ENCODE results near the gene TMEM141.
"Not testable (repeated sequence)": the region's sequence is repeated elsewhere in the genome, so short reads cannot be mapped to it uniquely, and the experiment has no call there.

The TMEM141 gene

GRCh38 chr9:136794281-136794999 is 3.3 kb downstream of the TMEM141 start:
- no peak for DNase-seq (ENCODE audit: low read depth)

DNA sequence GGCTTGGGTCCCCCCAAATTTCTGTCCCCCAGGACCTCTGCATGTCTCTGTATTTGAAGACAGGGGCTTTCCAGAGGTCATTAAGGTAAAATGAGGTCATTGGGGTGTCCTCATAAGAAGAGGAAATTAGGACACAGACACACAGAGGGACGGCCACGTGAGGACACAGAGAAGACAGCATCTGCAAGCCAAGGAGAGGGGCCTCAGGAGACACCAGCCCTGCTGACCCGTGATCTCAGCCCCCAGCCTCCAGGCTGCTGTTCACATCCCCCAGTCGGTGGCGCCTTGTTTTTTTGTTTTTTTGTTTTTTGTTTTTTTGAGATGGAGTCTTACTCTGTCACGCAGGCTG is 3.8 kb downstream of the TMEM141 start:
- no peak for DNase-seq (ENCODE audit: low read depth)

GRCh38 chr9:136796238-136796774 is 5.2 kb downstream of the TMEM141 start, which contains the start of gene CCDC183:
Gene CCDC183, plus strand, starts transcription at chr9:136796338. Its CDS starts 60 bp downstream, at chr9:136796398.
- no peak for DNase-seq (ENCODE audit: low read depth)

DNA sequence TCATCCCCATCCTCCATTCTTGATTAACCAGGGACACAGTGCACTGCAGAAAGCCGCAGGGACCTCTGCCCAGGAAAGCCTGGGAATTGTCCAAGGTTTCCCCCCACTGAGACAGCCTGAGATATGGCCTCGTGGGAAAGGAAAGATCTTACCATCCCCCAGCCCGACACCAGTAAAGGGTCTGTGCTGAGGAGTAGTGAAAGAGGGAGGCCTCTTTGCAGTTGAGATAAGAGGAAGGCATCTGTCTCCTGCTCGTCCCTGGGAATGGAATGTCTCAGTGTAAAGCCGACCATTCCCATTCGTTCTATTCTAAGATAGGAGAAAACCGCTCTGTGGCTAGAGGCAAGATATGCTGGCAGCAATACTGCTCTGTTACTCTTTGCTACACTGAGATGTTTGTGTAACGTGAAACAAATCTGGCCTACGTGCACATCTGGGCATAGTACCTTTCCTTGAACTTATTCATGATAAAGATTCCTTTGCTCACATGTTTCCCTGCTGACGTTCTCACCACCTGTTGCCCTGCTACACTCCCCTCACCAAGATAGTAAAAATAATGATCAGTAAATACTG is 5.7 kb downstream of the TMEM141 start:
- not testable (repeated sequence) for DNase-seq (ENCODE audit: low read depth)

DNA sequence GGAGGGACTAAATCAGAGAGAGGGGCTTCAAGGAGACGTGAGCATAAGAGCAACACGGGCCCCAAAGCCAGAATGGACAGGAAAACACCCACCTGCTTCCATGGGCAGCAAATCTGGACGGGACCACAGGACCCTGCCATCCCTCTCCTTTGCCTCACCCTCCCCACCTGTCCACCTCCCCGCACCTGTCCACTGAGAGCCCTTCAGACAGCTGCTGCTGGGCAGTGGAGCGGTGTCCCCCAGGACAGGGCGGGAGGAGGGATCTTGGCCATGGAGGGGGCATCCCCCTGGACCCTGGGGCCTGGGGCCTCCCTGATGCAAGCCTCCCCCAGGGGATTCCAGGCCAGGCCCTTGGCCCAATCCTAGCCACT is 7.5 kb downstream of the TMEM141 start:
- no peak for DNase-seq (ENCODE audit: low read depth)

DNA sequence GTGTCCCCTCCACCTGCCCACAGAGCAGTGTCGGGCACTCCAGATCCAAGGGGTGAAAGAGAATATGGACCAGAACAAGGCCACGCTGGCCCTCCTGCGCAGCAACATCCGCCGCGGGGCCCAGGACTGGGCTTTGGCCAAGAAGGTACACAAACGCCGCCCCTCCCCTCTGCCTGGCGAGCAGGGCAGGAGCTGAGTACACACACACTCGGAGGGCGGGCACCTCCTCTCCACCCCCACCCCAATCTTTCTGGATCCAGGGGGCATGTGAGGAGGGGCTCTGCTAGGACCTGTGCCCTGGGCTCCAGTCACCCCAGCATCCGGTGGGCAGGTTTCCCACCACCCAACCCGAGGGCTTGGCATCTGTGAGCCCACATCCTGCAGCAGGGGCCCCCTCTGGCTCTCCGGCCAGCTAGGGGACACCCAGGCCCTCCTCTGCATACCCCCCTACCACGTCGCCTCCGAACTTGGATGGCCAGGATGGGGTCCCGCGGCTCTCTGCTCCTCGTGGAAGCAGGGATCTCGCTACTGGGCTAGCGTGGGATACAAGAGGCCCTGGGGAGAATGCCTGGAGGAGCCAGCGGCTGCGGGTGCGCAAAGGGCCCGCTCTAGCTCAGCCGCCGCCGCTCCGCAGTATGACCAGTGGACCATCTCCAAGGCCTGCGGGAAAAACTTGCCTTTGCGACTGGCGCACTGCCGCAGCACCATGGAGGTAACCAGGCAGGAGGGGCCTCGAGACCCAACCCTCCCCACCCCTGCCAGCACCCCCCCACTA is 8.1 kb downstream of the TMEM141 start:
- no peak for DNase-seq (ENCODE audit: low read depth)

GRCh38 chr9:136799854-136800657 is 8.9 kb downstream of the TMEM141 start:
- no peak for DNase-seq (ENCODE audit: low read depth)

GRCh38 chr9:136802321-136802720 is 11.2 kb downstream of the TMEM141 start:
- no peak for DNase-seq (ENCODE audit: low read depth)

GRCh38 chr9:136803009-136803550 is 11.9 kb downstream of the TMEM141 start:
- DNase-seq (ENCODE audit: low read depth) = not testable (repeated sequence)

DNA sequence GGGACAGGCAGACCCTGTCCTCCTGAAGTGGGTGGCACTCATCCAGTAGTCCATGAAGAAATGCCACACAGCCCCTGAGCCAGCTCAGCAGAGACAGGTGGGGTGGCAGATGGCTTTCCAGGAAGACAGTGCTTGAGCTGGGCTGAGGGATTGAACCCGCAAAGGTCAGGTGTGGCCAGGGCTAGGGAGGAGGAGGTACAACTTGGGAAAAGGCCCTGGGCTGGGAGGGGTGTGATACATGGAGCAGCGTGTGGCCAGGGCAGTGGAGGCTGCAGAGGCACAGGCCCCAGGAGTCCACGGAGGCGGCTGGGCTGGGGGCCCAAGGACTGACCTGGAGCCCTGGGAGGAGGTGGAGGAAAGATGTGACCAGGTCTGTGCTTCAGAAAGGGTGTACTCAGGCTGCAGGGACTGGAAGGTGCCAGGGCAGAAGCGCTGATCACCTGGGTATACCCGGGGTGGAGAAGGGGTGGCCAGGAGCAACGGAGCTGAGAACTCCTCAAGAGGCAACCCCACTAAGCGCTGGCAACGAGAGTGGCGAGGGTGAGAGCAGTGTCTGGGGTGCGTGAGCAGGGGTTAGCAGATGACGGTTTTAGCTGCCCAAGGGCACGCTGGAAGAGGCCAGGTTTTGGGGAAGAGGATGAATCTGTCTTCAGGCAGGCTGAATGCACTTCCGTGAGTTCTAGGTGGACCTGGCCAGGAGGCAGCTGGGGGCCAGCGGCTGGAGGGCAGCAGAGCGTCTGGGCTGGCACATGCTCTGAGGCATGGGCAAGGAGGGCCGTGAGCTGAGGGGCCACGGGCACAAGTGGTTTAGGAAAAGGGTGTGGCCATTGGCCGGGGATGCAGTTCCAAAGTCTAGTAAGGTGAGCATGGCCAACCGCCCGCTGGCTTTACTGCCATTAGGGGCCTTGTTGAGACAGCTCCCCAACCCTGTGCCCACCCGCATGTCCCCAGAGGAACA is 12.7 kb downstream of the TMEM141 start:
- no peak for DNase-seq (ENCODE audit: low read depth)

DNA sequence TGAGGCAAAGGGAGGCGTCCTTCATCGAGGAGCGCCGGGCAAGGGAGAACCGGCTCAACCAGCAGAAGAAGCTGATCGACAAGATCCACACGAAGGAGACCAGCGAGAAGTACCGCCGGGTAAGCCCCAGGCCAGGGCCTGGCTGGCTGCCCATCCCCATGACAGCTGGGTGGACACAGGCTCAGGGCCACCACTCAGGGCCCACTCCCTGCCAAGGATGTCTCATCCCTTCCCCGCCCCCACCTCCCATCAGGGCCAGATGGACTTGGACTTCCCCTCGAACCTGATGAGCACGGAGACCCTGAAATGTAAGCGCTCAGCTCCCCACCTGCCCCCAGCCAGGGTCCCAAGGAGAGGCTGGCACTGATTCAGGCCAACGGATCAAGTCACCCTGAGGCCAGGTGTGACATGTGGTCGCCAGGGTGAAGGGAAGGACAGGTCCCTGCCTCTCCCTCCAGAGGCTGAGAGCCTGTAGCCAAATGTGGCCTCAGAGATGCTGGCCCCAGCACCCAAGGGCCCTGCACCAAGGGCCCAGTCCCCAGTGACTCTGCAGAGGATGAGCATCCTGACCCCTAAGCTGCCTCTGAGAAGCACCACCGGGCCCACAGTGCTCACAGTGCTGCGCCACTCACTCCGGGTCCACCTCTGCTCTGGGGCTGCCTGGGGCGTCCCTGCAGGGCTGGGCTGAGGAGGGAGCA is 13.5 kb downstream of the TMEM141 start:
- DNase-seq (ENCODE audit: low read depth) = no peak

GRCh38 chr9:136805207-136805740 is 14.1 kb downstream of the TMEM141 start:
- no peak for DNase-seq (ENCODE audit: low read depth)

DNA sequence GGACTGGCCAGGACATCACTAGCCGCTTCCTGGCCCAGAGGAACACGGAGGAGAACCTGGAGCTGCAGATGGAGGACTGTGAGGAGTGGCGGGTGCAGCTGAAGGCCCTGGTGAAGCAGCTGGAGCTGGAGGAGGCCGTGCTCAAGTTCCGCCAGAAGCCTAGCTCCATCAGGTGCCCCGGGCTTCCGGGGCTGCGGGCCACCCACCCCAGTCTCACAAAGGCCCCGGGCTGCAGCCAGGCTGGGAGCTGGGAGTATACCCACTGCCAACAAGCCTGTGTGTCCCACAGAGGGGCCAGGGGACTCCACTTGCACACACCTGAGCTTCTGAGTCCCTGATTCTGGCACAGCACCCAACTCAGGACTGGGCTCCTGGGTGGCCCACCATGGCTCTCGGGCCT is 14.9 kb downstream of the TMEM141 start:
- DNase-seq (ENCODE audit: low read depth) = no peak

GRCh38 chr9:136806631-136807201 is 15.6 kb downstream of the TMEM141 start:
- no peak for DNase-seq (ENCODE audit: low read depth)

- DNase-seq (ENCODE audit: low read depth) = peak; percentile 49
Measured at GRCh38 chr9:136807281-136808074, 16.3 kb downstream of the TMEM141 start, which contains the start of gene RABL6. Gene RABL6, plus strand, starts transcription at chr9:136807948. Its CDS starts 249 bp downstream, at chr9:136808197.

GRCh38 chr9:136808075-136808805 is 17.1 kb downstream of the TMEM141 start:
- DNase-seq (ENCODE audit: low read depth) = no peak

- DNase-seq (ENCODE audit: low read depth) = no peak
Measured at GRCh38 chr9:136808806-136809158, 17.6 kb downstream of the TMEM141 start.
